HG03342 (cell line): ENCODE data around the gene RASGRP3.
"Not testable (repeated sequence)": the region's sequence is repeated elsewhere in the genome, so short reads cannot be mapped to it uniquely, and the experiment has no call there.

Experiments used
- ATAC-seq: cut with Tn5 transposase; IDR thresholded peaks from one replicate; pipeline ENCODE4 v1.9.1; 2021; ENCODE audit warnings: mild to moderate bottlenecking, moderate library complexity; ENCODE audit not compliant: unreplicated experiment

Gene RASGRP3

DNA sequence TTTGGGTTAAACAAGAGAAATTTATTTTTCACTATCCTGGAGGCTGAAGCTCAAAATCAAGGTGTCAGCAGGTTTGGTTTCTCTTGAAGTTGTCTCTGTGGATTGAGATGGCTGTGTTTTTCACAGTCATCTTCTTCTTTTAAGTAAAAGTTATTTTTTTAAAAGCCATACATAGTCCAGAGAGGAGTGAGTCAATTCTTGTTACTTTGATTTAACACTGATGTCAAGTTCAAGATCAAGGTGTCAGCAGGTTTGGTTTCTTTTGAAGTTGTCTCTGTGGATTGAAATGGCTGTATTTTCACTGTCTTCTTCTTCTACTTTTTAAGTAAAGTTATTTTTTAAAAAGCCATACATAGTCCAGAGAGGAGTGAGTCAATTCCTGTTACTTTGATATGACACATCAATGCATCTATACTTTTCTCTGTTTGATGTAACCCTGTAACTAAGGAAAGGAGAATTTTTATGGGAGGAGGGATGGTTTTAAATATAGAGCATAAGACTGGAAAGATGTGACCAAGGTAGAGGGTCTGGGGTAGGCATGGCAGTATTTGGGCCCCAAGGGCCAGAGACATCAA is 22.5 kb upstream of the RASGRP3 start:
- ATAC-seq: no peak

DNA sequence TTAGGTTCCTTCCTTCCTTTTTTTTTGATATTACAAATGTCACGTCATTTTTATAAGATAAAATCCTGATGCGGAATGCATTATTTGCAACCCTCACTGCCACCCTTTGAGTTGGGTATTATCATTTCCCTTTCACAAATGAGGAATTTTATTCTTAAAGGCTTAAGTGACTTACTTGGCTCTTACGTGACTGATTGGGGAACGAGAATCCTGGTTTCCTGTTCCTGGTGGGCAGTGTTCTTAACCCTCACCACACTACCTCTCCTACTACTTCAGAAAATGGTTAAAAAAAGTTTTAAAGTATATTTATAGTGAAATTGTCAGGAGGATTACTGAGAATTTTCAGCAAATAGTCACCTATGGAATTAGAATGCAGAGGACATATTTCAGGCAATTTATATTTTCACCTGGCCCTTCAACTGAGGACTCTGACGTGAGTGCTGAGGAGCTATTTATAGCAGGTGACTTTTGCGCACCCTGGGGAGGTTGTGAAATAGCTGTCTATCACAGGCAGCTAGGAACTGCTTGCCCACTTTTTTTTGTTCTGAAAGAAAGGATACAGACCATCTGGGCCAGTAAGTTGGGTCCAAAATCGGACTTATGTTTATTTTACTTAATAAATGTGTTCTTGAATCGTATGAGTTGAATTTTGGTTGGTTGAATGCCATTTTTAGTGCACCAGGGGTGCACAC is 18.7 kb upstream of the RASGRP3 start:
- ATAC-seq: peak; percentile 96

DNA sequence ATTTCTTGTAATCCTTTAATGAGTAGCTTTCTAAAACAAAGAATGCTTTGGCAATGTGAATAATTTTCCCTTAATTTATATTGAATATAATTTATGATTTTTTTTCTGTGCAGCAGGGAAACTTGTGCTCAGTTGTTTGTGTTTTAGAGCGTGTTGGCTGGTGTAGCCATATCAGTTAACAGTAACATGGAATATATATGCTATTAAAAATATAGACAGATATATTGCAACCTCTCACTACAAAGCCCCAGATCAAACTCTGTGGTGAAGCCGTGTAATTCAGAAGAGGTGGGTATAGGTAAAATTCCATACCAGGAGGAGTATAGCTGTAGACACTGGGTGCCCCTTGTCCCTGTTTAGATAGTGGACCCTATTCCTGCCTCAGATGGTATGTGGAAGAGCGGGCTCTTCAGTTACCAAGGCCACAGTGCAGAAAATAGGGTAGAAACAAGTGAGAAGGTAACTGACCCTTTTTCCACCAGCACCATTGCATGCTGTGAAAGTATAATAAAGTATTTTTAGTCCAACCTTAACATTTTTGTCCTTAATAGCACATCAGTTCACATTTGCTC is 18.1 kb upstream of the RASGRP3 start:
- no peak for ATAC-seq

DNA sequence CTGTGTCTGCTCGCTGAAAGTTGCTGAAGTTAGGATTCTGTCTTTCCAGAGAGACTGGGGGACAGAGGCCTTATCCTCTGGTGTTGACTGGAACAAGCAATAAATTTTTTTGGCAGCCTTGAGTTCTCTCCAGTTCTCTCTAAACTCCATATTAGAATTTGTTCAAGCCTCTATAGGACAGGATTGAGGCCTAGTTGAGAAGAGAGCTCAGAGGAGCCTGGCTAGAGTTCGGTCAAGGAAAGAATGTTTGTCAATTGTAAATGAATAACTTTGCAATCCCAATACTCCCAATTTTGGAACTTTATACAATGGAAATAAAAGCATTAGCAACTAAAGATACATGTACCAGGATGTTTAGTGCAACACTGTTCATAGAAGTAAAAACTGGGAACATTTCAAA is 16.7 kb upstream of the RASGRP3 start:
- no peak for ATAC-seq

DNA sequence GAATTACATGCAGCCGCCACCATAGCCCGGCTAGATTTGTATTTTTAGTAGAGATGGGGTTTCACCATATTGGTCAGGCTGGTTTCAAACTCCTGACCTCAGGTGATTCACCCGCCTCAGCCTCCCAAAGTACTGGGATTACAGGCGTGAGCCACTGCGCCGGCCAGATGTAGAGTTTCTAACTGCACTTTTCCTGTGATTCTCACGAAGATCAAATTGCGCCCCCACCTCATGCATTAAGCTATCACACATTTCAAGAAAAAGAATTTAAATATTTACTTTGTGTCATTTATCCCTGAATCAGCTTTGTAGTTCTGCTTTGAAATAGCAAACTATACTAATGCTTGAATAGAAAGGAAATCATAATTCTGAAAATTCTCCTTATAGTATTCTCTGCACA is 13.9 kb upstream of the RASGRP3 start:
- ATAC-seq: not testable (repeated sequence)

DNA sequence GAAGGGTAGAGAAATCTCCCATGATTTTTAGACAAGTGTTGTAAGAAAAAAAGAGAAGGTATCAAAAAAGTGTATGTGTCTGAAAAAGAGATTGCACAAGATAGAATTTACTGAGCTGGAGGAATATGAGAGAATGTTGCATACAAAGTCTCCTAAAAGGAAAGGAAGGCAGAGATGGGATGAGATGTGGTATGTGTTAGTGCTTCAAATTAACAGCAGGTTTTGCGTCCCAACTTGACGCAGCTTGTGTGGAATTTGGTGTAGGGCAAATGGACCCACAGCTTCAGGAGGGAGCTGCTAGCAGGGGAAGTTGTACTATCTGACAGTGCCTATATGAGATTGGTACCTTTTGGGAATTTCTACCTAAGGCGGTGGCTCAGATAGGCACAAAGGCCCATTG is 9.0 kb upstream of the RASGRP3 start:
- ATAC-seq: no peak

DNA sequence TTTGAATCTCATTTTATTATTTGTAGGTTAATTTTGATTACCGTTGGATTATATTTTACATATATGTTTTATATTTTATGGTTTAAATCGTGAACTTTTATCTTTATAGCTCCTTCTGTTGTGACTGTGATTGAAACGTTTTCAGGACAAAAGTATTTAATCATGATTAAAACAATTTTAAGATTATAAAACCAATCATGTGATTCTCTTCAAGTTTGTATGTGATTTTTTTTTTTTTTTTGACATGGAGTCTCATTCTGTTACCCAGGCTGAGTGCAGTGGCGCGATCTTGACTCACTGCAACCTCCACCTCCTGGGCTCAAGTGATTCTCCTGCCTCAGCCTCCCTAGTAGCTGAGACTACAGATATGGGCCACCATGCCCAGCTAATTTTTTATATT is 7.2 kb upstream of the RASGRP3 start:
- no peak for ATAC-seq

DNA sequence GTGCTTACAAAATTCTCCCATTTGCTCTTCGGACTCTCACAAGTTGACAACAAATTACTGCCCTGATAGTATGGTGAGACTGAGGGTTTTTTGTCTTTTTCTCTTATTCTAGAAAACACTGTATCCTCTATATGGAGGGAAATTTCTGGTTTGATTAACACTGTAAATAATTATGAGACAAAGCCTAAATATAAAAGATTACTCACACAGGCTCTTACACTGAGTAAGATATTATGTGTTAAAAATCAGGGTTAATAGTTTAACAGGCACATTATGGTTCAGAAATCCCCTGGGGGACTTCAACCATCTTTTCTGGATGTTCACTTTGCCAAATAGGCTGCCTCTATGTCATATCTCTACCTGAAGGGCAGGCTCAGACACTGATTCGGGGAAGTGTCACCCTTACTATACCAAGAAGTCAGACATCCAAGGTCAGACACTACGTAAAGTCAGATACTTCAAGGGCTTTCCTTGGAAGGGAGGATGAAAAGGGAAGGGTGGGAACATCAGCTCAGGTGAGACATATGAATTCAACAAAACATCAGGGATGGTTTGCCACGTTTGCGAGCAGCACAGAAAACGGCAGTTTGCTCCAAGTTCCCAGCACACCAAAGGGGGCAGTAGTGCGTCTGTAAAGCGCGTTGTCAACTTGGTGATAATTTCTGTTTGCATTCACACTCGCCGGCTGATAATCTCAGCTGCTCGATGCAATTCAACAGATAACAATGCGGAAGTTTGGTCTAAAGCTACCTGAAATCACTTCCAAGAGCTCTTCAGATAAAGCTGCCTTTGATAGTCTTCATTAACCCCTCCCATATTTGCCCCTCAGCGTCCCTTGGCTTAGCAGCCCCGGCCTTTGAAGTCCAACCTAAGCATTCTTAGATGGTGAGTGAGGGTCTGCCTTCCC is 972 bp upstream of the RASGRP3 start:
- ATAC-seq: peak; percentile 43

DNA sequence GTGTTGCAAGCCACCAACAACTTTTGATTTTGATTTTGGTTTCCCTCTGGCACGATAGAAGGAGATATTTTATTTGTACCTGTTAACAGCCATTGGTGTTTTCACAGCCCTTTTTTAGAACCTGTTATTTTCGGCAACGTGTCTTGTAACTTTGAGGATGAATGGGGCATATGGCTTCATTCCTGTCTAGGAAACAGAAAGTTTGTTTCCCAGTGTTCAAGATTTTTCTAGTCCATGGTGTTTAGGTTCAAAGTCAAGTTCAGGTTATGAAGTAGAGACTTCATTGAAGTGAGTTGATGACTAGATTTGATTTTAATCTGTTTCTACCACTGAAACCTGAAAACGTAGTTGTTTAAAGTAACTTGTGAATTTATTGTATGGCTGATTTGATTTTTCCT is 343 bp downstream of the RASGRP3 start:
- ATAC-seq: no peak

DNA sequence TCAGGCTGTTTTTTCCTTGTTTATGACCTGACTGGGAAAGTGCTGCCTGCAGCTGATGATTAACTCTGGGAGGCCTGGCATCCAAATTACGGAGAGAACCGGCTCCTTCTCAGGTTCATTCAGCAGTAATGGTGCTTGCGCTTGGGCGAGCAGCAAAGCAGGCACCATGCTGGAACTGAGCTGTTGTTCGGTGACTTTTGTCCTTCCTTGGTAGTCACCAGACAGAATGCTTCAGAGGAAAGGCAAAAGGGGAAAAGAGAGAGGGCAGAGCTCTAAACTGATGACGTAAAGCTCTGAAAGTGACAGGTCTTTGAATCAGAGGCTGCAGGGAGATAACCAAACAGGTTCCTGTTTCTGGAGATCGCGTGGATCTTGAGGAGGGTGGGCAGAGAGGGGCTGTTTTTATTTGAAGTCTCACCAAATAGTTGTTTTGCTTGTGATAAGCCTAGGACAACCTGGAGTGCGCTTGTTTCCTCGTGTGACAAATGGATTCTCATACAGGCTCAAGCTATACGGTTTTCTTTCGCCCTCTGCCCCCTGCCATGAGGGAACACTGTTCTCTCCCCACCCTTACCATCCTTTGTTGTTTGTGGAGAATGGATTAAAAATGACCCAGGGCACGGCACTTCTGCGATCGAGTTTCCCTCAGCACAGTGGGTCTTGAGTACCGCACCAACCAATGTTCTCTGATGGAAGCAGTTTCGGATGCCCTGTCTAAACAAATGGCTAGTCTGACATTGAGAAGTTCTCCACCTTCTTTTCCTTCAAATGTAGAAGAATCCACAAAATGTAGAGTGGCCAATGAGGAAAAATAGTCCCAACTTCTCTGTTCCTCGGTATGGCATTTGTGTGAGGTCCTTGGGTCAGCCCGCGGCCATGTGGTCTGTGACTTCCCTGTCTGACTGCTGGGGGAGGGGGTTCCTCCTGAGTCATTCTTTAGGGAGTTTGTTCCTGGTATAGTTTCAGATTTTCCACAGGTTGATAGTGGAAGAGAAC is 1.3 kb downstream of the RASGRP3 start:
- peak; percentile 33 for ATAC-seq

DNA sequence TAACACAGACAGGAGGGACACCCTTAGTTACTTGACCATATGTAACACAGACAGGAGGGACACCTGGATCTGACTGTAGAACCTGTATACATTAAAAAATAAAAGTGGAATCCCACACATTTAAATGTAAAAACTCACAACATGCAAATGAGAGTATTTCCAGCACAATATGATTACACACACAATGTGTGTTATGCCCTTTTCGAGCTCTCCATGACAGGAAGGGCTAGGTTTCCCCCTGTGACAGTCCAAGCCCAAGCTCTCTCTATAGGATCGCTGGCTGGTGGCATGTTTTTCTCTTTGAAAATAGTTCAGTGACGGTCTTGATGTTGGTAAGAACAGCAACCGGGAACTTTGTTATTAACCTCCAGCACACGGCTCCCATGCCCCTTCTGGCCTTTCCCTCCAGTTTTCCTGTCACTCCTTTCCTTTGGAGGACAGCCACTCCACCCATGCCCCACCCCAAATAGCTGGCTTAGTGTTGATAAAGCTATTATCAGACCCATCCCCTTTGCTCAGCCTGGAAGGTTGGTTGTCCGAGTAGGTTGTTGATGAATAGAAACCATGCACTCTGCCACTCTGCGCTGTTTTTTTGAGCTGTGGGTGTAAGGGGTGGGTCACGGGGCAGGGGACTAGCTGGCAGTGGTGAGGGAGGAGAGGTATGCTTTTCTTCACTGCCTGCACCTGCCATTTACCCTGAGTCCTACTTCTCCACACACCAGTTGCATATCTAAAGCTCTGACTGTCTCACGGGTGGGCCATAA is 2.7 kb downstream of the RASGRP3 start:
- no peak for ATAC-seq

DNA sequence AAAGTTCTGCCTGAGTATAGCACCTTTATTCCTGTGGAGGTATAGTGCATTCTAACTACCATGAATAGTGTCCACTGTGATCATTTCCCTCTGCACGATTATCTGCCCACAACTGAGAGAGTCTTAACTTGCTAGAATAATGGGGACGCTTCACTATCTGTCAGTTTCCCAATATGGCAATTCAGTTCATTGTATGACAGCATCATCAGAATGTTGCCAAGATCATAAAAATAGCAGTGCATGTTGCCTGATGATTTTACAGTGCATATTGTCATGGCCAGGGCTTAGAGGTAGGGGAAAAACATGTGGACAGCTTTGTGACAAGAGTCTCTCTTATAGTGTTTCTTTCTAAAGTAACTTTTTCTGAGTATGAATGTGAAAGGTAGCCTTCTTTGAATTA is 6.1 kb downstream of the RASGRP3 start:
- no peak for ATAC-seq

DNA sequence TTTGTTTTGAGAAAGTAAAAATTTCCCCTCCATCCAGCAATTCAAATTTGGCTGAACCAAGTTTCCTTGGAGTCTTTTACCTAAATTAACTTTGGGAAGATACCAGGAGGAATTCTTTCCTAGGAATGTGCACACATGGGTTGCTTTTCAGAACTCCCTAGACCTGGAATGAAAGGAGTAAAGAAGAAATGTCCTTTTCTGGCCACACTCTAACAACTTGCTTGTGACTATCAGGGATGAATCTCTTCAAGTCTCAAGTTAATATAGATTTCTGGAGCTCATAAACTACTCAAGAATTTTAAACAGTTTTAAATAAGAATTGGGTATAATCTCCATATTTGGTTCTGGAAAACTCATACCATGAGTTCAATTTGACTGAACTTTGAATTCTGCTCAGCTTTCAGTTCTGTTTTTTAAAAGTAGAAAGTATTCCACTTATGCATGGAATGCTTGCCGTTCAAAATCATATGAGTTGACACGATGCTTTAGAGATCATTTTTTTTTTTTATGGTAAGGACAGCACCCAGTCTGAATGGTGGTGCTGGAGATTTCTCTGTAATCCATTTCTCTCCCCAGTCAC is 7.7 kb downstream of the RASGRP3 start:
- ATAC-seq: peak; percentile 19

DNA sequence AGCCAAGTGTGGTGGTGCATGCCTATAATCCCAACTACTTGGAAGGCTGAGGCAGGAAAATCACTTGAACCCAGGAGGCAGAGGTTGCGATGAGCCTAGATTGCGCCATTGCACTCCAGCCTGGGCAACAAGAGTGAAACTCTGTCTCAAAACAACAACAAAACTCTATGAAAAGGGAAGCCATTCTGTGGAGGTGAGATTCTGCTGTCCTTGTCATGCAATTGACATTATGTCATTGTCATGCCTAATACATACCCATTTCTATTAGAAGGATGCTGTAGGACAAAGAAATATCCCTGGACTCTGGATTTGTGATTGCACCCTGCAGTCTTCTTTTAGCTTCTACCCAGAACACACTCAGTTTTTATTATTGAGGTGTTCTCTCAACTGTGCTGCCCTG is 8.6 kb downstream of the RASGRP3 start:
- no peak for ATAC-seq

DNA sequence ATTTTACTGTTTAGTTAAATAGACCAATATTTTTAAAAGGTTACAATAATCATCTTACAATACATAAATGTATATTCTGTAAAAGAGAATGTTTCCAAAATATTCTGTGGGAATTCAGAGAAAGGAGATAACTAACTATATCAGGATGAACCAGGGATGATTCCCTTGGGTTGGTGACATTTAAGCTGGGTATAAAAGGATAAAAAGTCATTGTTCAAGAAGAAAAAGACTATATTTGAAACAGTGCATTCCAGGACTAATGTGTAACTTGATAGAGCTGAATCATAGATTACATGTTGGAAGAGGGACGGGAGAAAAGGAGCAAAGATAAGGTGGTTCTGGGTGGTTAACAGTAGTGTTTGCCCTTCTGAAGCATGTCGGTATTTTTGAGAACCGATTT is 10.1 kb downstream of the RASGRP3 start:
- no peak for ATAC-seq

DNA sequence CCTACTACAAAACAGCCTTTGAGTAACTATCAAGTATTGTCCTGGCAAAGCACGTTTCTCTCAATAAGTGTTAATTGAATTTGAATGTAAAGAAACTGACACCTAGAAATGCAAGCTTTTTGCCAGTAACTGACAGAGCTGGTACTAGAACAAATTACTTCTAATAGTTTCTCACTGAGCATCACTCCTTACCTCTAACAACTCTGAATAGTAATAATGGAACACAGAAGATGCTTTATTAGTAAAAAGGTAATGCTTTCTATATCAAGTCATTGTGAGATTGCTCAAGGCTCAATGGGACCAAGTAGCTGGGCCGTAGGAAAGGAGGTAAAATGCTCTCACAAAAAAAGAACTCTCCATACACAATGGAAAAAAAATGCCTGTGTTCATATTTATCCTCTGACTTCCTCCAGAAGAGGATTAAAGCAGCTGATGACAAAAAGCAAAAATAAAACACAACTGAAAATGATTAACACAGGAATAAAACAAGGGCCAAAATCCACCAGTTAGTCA is 11.8 kb downstream of the RASGRP3 start:
- ATAC-seq: peak; percentile 41

DNA sequence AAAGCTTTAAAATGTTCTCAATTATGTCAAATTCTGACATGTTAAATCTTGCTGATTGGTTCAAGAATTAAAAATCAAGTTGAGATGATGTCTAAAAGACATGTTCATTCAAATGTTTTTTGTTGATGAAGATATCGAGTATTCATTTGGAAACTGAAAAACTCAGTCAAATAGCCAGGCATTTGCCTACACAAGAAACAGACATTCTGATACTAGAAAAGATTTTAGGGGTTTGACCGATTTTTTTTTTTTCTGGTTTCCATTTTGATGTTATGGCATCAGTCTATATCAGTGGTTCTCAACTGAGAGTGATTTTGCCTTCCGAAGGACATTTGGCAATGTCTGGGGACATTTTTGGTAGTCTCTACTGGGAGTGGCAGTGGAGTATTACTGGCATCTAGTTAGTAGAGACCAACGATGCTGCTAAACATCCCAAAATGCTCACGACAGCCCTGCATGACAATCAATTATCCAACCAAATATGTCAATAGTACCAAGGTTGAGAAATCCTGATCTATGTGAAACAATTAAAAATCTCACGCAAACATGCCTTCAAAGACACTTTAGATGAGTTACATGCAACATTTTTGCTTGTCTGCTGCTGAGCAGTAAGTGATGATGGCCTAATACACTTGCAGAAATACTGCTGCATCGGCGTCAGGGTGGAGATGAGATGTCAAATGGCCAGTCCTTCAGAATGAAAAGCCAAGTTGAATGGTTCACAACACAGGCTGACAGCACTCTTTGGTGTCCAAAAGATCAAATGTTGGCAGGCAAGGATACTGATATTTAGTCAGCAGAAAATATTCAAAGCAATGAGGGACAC is 12.5 kb downstream of the RASGRP3 start:
- peak; percentile 52 for ATAC-seq

DNA sequence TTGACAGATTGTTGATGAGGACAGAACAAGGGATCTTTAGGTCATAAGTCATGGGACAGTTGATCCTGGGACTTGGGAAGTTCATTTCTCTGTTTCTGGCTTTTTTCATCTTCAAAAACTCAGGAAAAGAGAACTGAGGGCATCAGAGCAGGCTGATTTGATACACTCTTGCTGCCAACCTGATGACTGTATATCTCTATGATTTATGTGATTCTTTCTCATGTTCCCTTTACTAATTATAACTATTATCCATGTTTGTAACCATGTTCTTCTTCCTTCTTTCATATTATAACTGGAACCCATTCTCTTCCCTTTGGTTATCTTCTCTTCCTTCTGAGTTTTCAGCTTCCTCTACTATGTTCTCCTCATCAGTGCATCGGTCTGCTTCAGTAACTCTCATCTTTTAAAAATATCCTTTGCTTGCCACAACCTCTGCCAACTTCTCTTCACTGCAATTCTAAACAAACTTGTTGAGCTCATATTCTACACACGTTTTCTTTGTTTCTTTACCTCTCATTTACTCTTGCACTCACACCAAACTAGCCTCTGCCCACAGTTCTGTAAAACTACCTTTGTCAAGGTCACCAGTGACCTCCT is 13.5 kb downstream of the RASGRP3 start:
- ATAC-seq: no peak
